ENCODE measurements around the gene KRT6B.
"Not testable (repeated sequence)": the region's sequence is repeated elsewhere in the genome, so short reads cannot be mapped to it uniquely, and the experiment has no call there.

Gene KRT6B

DNA sequence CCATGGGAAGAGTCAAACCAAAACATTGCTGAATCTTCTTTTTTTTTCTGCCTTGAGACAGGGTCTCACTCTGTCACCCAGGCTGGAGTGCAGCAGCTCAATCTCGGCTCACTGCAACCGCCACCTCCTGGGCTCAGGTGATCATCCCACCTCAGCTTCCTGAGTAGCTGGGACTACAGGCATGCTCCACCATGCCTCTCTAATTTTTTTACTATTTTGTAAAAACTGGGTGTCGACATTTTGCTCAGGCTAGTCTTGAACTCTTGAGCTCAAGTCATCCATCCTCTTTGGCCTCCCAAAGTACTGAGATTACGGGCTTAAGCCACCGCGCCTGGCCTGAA lies 16.3 kb downstream of the KRT6B start:
- DNase-seq: no peak

DNA sequence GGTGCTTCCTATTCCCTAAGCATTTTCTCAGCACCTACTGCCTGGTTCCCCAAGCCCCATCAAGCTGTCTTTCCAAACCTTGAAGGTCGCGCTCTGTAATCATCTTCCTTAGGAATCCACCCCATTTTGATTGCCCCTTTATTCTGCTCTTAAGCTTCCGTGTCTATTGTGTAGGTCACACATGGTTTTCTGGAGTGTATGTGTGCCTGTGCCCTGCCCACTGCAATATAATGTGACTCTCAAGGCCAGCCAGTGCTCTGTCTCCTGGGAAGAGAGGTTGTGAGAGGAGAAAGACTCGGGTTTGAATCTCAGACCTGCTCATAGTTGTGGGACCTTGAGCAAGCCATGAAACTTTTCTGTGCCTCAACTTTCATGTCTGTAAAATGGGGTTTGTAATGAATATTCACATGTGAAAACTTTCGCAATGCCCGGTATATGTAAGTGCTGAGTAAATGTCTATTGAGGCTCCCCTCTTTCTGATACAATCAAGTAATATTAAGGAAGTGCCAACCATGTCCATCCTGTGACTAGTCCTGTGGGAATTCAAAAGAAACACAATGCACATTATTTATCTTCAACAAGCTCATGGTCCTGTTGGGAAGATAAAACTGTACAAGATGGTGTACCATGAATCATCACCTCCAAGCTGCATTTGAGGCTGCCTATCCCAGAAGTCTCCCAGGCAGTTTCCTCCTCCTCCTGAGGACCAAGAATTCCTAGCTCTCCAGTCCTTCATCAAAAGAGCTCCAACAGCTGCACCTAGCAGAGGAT lies 17.0 kb downstream of the KRT6B start:
- DNase-seq: no peak

DNA sequence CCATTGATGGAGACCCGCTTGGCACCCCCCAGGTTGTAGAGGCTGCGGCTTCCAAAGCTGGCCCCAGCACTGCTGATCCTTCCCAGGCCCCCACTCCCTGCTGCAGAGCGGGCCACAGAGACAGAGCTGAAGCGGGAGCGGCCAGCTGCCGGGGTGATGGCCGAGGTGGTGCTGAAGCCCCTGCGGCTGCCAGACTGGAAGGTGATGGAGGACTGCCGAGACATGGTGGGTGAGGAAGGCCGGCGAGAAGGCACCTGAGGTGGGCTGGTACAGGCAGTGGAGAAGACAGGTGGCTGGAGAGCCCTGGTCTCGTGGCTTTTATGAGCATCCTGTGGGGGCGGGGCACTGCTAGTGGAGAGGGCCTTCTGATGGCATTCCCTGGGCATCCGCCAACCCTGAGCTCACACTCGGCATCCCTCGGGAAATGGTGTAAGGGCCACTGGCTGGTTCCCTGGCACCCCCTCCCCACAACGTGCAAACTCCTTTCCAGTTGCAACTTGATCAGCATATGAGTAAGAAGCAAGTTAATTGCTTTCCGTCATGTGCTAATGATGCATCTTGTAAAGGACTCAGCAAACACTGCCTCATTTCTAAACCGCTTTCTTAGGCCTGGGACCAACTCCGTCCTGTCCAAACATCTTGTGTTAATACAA lies 17.7 kb downstream of the KRT6B start, which contains the start of gene KRT75:
Gene KRT75, minus strand, starts transcription at position 291 of the 653 bp plus-strand sequence. Its CDS starts 67 bp downstream, at position 224.
- DNase-seq: no peak

DNA sequence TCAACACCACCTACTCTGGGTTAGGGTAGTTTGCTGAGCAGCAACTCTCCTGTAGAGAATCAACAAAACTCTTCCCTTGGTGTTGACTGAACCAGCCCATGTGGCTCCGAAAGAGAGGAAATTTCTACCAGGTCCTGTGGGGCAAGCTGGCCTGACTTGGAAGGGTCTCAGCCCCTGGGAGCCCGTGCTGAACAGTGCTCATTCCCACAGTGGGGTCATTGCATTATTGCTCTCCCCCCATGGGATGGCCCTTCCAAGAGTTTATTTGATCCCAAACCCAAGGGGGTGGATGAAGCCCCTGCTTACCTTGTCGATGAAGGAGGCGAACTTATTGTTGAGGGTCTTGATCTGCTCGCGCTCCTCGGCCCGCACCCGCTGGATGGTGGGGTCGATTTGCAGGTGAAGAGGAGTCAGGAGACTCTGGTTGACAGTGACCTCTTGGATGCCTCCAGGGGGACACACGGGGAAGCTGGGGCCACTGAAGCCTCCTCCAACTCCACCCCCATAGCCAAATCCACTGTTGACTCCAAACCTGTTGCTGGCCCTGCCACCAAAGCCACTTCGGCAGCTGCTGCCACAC lies 18.4 kb downstream of the KRT6B start:
- no peak for DNase-seq

DNA sequence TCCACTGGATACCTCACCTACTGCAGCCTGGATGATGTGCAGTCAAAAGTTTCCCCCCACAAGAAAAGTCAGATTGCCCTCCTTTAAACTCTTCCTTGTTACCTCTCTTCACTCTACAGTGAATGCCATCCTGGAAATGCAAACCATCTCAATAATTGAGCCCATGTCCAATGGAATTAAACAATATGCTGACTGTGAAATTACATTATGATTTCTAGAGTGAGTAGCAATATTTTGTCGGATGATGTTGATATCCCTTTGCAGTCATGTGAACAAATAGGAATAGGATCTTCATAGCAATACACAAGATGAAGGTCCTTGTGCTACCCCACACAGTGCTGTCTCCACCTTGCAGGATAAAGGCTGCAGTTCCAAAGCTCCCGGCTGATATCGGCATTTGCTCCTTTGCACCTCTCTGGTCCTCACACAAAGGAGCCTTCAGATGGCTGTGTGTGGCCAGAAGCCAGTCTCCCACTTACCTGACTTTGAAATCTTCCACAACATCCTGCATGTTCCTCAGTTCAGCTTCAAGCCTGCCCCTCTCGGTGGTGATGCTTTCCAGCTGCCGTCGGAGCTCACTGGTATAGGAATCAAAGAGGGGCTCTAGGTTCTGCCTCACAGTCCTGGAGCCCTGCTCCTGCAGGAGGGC lies 19.3 kb downstream of the KRT6B start:
- DNase-seq: no peak

DNA sequence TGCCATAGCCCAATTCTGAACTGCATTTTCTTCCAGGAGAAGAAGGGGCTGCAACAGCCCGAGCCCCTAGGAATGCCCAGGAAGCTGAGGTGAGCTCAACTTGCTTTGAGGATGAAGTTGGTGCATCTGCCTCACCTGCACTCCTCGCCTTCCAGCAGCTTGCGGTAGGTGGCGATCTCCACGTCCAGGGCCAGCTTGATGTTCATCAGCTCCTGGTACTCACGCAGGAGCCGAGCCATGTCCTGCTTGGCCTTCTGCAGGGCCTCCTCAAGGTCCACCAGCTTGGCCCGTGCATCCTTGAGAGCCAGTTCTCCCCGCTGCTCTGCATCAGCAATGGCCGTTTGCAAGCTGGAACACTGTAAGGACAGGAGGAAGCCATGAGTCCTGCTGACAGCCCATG lies 23.8 kb downstream of the KRT6B start:
- no peak for DNase-seq

DNA sequence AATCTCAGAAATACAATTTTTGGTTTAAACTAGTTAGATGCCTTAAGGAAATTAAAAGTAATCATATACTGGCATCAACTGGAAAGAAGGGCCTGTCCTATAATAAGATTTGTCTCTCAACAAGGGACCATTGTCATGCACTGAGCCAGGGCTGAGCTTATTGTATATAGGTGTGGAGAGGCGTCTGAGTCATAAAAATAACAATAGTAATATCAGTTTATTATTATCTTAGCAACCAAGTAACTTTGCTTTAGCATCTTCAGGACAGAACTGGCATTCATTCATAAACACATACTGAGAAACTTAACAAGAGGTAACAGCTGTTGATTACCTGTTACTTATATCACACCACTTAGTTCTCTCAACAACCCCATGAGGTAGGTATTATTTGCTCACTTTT lies 24.9 kb downstream of the KRT6B start:
- DNase-seq: no peak

DNA sequence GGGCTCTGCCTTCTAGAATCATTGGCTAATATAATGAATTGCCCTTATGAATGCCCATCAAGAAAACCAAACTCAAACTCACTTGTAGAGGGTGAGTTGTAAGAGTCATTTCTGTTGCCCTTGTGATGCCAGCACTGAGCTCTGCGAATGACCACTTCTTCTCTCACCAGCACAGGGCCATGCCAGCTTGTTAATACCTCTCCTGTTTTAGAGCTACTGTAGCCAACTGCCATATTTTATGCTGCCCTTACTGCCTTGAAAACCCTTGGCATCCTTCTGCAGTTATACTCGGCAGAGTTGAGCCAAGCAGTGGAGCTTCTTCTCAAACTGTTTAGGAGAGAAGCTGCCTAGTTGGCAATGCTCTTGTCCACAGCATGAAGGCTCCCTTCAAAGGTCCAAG lies 25.9 kb downstream of the KRT6B start:
- no peak for DNase-seq

DNA sequence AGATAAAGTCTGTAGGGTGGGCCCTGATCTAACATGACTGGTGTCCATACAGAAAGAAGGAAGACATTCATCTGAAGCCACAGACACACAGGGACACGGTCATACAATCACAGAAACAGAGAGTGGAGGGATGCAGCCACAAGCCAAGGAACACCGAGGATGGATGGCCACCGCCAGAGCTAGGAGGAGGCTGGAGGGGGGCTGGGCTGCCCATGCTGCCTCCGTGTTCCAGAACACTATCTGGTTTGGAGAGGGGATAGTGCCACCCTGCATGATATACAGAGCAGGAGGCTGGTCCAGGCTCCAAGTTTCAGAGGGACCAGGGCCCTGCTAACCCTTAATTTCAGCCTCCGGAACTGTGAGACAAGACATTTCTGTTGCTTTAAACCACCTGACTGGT lies 26.5 kb downstream of the KRT6B start:
- DNase-seq: no peak

DNA sequence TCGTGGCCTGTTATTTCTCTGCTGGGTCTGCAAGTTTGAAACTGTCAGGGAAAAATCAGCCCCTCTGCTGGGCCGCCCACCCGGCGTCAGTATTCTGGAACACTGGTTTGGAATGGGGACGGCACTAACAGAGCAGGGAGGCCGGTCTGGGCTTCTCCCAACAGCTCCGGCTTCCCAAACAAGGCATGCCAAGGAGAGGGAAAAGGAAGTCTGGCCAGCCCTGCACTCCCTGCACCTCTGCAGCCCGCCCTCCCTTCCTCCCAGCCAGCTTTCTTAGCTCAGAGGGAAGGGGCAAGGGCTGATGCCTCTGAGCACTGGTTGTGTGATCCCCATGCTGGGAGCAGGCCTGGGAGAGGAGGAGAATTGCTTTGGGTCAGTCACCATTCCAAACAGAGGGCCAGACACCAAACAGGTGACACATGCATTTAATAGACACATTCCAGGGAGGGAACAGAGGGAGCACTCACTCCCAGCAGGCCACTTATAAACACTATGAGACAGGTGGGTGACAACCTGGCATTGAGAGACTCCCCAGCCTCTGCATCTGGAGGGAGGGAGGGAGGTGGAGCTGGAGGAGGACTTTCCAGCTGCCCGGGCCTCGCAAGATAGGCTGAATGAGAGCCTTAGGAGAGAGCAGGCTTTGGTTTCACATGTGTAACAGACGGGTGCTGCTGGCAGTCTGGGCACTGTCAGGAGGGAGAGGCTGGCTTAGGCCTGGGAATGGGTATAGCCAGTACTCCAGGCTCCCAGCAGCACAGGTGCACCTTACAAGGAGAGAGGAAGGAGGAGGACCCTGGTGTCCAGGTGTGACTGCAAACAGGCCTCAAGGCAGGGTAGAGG lies 28.1 kb downstream of the KRT6B start:
- no peak for DNase-seq

DNA sequence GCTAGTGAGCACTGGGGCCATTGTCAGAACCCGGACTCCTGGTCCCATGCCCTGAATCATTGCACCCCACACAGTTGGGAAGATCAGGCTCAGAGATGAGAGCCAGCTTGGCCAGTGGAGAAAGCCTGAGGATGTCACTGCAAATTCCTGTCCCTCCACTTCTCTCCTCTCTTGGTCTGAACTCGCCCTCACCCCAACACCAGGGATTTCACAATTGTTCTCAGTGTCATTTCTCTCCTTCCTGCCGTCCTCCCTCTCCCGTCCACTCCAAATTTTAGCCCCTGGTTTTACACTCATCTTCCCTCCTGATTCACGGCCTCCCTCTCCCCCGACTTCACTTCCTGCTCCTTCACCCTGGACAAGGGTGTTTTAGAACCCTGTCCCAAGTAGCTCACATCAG lies 28.9 kb downstream of the KRT6B start:
- DNase-seq: no peak

DNA sequence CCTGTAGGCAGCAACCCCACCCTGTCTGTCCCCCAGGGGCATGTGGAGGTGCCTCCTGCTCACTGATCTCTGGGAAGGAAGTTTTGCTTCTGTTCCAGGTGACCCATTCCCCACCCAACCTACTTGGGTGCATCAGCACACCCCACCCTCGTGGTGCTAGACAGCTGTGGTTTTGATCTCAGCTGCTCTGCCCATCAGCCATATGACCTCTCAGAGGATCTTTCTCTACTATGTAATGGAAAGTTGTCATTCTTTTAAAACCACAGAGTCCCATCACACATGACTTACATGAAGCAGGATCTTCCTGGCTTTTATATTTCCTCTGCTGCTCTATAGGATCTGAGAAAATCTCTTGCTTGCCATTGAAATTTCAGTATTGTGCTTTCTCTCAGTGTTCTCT lies 32.3 kb downstream of the KRT6B start:
- no peak for DNase-seq

DNA sequence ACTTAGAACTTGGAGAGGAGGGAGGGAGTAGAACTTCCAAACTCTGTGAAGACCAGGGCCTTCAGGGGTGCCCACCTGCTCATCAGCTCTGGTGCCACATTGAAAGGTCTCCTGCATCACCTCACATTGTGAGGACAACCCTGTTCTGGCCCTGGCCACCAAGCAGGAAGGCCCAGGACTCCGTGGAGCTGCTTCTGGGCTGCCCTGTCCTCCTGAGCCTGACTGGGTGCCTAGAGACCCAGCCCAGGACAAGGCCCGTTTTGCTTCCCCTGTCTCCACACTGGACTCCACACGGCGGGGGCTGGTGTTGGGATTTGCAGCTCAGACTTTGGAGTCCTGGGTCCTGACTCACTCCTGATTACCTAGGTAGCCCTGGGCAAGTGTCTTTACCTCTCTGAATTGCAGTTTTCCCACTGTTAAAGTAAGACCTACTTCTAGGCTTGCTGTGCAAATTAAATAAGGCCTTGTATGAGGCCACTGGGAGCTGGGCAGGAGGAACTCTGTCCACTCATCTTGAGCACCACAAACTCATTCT lies 33.3 kb downstream of the KRT6B start:
- no peak for DNase-seq

DNA sequence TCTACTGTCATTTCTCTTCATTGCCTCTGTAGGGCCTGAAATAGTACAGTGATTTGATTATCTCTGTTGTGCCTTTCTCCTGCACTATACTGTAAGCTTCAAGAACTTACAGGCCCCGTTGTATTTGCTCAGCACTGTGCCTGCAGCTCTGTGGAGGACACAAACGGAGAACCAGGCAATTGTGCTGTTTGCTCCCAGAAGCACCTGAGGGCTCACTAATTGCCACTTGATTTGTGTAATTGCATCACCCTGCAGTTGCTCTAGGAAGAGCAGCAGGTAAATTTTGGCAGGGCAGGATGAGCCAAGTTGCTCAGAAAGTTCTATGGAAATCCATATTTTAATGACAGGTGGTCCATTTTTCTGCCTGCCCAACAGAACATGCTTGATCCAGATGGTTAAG lies 34.2 kb downstream of the KRT6B start:
- DNase-seq: no peak

DNA sequence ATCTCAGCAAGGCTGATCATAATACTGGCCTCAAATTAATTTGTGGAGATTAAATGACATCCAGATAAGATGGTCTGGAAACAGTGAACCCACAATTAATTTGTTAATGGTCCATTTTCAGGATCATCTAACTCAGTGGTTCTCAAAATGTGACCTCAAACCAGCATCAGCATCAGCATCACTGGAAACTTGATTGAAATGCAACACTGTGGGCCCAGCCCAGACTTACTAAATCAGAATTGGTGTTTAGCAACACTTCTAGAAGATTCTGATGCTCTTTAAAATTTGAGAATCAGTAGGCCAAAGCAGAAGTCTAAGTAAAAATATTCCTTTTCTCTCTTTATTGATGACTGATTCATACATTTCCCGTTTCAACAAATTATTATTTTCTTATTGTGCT lies 35.2 kb downstream of the KRT6B start:
- no peak for DNase-seq

DNA sequence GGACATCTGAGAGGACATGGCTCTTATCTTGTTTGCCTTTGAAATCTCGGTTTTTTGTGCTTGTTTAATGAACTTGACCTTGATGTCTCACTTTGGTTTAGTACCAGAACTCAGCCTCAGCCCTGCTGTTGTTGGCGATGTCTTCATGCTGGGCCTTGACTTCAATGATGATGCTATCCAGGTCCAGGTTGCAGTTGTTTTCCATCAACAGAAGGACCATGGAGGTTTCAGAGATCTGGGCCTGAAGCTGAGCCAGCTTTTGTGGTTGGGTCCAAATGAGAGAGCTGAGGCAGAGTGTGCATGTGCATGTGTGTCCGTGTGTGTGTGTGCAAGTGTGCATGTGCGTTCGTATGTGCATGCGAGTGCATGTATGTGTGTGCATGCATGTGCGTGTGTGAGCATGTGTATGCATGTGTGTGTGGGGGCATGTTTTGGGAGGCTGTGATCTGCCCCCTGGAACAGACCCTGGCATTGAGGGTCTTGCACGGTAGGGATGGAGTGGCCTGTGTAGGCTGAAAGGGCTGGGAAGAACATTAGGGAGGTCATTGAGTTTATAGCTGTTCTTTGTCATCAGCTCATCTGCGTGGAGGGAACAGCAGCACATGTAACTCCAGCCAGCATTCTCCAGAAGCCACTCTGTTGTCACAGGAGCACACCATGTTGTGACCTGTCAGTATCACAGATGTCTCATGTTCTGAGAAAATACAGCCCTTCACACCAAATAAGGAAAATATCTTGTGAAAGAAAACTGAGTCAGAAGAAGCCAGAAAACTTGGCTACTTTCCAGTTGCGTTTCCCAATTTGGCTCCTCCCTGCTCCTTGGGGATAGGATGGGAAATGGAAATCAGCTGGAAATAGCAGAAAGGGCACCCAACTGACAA lies 35.8 kb downstream of the KRT6B start:
- no peak for DNase-seq

DNA sequence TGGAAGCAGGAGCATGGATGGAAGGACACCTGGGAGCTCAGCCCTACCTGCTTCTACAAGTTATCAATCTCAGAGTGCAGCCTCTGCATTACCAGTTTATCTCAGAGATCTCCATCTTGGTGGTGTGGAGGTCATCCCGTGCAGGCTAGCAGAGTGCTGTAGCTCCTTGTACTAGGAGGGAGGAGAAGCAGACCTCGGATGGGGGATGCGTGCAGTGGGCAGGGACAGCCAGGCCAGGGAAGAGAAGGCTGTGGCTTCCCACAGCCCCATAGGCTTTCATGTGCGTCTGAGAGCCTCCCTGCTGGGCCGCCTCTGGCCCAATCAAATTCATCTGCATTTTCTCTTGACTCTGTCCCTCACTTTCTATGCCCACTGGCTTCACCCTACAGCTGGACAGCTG lies 37.0 kb downstream of the KRT6B start:
- no peak for DNase-seq

DNA sequence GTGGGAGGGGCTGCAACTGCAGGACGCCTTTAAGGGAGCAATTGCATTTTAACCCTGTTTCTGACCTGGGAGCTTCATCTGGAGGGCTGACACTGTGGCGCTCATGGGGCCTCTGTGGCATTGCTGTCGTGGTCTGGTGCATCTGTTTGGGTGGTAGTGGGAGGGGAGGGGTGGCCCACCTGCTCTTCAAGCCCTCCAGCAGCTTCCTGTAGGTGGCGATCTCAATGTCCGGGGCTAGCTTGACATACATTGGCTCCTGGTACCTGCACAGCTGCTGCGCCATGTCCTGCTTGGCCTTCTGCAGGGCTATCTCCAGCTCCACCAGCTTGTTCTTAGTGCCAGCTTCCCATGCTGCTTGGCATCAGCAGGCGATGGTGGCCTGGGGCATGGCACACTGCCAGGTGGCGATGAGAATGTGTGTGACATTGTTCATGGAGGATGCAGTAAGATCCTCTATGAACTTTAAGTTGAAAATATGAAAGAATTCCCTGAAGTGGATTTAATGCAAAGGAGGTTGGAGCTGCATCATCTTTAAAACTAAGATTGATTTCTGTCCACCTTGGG lies 38.1 kb downstream of the KRT6B start:
- DNase-seq: no peak

DNA sequence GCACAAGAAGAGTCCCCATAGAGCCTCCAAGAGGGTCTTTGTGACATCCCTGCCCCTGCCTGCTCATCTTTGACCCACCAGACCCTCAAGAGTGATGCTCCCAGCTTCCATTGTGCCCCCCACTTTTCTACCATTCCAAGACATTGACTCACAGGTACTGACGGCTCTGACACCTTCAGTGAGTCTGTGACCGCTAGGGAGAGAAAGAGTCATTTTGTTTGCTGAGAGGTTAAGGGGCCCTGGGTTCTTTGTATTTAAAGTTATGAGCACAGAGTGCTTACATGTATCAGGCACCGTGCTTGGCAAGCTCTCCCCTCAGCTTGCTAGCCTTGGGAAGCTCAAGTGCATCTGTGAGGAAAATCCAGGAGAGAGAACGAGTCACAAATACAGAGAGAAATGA lies 38.7 kb downstream of the KRT6B start:
- no peak for DNase-seq

DNA sequence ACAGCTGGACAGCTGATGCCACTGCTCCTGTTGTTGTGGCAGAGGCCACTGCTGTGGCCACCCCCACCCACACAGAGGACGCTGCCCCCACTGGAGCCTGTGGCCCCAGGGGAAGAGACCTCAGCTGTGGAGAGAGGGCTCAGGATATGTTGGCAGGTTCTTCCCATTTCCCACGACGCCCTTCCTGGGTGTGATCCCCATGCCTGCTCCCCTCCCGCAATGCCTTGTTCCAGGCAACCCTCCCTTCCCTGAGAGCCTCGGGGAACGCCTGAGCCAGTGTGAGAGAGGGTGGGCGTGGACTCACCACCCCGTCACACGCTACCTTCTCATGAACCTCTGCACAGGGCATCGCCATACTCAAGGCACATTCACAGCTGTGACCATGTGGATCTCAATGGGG lies 40.1 kb downstream of the KRT6B start:
- no peak for DNase-seq

DNA sequence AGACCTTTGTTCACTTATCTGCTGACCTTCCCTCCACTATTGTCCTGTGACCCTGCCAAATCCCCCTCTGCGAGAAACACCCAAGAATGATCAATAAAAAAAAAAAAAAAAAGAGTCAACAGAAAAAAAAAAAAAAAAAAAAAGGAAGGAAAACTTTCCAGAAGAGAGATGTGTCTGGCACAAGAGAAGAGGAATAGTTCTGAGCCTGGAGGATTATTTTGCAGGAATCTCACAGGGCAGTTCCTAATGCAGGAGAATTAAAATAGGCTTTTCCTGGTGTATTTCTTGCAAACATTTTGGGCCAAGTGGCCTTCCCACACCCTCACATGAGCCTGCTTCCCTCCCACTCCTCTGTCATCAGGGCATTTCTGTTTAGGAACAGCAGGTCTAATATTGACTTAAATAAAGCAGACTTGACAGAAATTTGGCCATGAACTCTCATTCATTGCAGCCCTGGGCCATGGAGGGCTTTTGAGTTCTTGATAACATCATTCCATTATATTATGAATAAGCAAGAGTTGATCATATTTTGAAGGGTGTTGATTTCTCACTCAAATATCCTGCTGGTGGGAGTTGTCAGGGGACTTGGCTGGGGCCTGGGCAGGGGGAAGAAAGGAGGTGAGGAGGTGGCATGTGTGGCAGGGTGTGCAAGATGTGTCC lies 41.2 kb downstream of the KRT6B start:
- DNase-seq: not testable (repeated sequence)
